ENCODE data around the gene NUFIP2. TPM values are rescaled to one million over a fixed set of nuclear protein-coding genes. Genes with fewer than 3 reads are reported as not detected.

NUFIP2 gene
- total and polyA plus RNA-seq, 4 donors, result 25.0 to 67.0 (median 44.3) TPM

DNA sequence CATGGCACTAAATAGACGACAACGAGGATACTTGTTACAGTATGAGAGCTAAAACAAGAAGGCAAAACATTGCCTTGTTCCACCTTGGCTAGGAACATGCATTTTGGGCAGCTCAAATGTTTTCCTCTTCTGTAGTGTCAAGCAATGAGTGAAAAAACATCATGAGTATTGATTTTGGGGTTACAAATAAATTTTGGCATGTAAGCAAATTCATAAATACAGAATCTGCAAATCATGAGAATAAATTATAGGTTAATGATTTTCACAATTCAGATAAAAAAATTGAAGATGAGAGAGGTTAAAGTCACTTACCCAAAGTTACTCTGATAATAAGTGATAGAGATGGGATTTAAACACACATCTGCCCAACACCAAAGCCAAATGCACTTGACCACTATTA lies 28.4 kb upstream of the NUFIP2 start:
- WGBS (ENCODE audit: insufficient coverage), result 90% methylated on average over 2 of the region's 2 CpGs
- Histone ChIP-seq H3K27me3 (ENCODE audit: control insufficient read depth, insufficient read depth, low read length) (no peaks in the 10 kb centered on the region), H3K4me3 (ENCODE audit: low read depth, low read length) (no peak overlapping the region), H3K9me3 (ENCODE audit: control insufficient read depth, insufficient read depth, low read length) (no peaks in the 10 kb centered on the region), H3K36me3 (ENCODE audit: control insufficient read depth, insufficient read depth, low read length) (no peaks in the 10 kb centered on the region), H3K27ac (ENCODE audit: low read depth, low read length) (no peak overlapping the region), H3K4me1 (ENCODE audit: control insufficient read depth, insufficient read depth, low read length) (no peaks in the 10 kb centered on the region)
- DNase-seq (ENCODE audit: low read depth in 4 of 6, low spot score in 6 of 6), result no peak

DNA sequence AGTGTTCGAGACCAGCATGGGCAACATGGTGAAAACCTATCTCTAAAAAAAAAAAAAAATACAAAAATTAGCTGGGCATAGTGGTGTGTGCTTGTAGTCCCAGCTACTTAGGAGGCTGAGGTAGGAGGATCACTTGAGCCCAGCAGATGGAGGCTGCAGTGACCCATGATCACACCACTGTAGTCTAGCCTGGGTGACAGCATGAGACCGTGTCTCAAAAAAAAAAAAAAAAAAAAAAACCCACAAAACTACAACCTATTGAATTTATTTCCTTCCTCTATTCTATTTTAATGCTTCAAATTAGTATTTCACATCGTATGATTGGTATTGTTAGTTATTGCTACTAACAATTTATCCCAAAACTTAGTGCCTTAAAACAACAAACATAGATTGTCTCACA lies 9.4 kb upstream of the NUFIP2 start:
- H3K27me3 ChIP-seq (ENCODE audit: control insufficient read depth, insufficient read depth, low read length), result no peaks in the 10 kb centered on the region
- WGBS (ENCODE audit: insufficient coverage), result no CpG with 5 or more reads among the region's 3 CpGs

DNA sequence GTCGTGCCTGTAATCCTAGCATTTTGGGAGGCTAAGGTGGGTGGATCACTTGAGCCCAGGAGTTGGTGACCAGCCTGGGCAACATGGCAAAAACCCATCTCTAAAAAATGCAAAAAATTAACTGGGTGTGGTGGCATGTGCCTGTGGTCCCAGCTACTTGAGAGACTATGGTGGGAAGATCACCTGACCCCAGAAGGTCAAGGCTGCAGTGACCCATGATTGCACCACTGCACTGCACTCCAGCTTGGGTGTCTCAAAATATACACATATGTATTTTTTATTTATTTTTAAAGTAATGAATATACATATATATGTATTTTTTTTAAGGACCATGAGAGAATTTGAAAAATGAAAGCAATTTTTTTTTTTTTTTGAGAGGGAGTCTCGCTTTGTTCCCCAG lies 5.1 kb upstream of the NUFIP2 start:
- Histone ChIP-seq H3K27ac (ENCODE audit: low read depth, low read length) (no peak overlapping the region), H3K36me3 (ENCODE audit: control insufficient read depth, insufficient read depth, low read length) (no peaks in the 10 kb centered on the region), H3K4me3 (ENCODE audit: low read depth, low read length) (no peak overlapping the region), H3K27me3 (ENCODE audit: control insufficient read depth, insufficient read depth, low read length) (no peaks in the 10 kb centered on the region), H3K4me1 (ENCODE audit: control insufficient read depth, insufficient read depth, low read length) (no peaks in the 10 kb centered on the region), H3K9me3 (ENCODE audit: control insufficient read depth, insufficient read depth, low read length) (no peaks in the 10 kb centered on the region)
- no peak for DNase-seq (ENCODE audit: low read depth in 4 of 6, low spot score in 6 of 6)
- WGBS (ENCODE audit: insufficient coverage), result 83% methylated on average over 1 of the region's 2 CpGs

More for the DNA sequence above, 9.4 kb upstream of the NUFIP2 start:
- DNase-seq (ENCODE audit: low read depth in 4 of 6, low spot score in 6 of 6), result no peak
- no peaks in the 10 kb centered on the region for H3K9me3 ChIP-seq (ENCODE audit: control insufficient read depth, insufficient read depth, low read length)
- no peak overlapping the region for H3K27ac ChIP-seq (ENCODE audit: low read depth, low read length)
- H3K4me3 ChIP-seq (ENCODE audit: low read depth, low read length), result no peak overlapping the region
- no peaks in the 10 kb centered on the region for H3K4me1 ChIP-seq (ENCODE audit: control insufficient read depth, insufficient read depth, low read length)
- no peaks in the 10 kb centered on the region for H3K36me3 ChIP-seq (ENCODE audit: control insufficient read depth, insufficient read depth, low read length)

DNA sequence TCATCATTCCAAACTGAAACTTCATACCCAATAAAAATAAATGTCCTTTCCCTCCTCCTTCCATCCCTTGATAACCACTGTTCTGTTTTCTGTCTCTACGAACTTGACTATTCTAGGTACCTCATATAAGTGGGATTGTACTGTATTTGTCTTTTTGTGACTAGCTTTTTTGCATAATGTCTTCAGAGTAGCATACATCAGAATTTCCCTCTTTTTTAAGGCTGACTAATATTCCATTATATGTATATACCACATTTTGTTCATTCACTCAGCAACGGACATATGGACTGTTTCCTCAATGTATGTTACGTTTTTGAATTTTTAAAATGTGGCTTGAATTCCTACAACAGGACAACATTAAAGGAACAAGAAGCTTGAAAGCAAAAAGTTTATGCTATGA lies 1.5 kb upstream of the NUFIP2 start:
- WGBS (ENCODE audit: insufficient coverage), result no CpG with 5 or more reads among the region's 3 CpGs
- H3K9me3 ChIP-seq (ENCODE audit: control insufficient read depth, insufficient read depth, low read length), result no peaks in the 10 kb centered on the region
- no peaks in the 10 kb centered on the region for H3K4me1 ChIP-seq (ENCODE audit: control insufficient read depth, insufficient read depth, low read length)
- H3K27me3 ChIP-seq (ENCODE audit: control insufficient read depth, insufficient read depth, low read length), result no peaks in the 10 kb centered on the region
- H3K27ac ChIP-seq (ENCODE audit: low read depth, low read length), result no peak overlapping the region
- H3K36me3 ChIP-seq (ENCODE audit: control insufficient read depth, insufficient read depth, low read length), result peaks cover 1% of the 10 kb centered on the region
- no peak for DNase-seq (ENCODE audit: low read depth in 4 of 6, low spot score in 6 of 6)
- no peak overlapping the region for H3K4me3 ChIP-seq (ENCODE audit: low read depth, low read length)

DNA sequence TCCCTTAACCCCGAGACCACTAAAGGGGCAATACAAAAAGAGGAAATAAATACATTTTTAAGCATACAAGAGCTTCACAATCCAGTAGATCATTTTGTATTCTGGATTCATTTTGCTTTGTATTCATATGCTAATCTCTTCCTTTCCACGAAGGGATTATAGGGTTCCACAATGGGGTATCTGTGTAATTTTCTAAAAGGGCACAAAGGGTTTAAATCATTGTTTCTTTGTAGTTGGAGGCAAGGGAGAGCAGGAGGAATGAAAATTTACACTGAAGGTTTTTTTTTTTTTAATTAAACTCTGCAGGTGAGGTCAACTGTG lies 592 bp upstream of the NUFIP2 start:
- peaks cover 7% of the 10 kb centered on the region for H3K36me3 ChIP-seq (ENCODE audit: control insufficient read depth, insufficient read depth, low read length)
- H3K27me3 ChIP-seq (ENCODE audit: control insufficient read depth, insufficient read depth, low read length), result no peaks in the 10 kb centered on the region
- H3K4me3 ChIP-seq (ENCODE audit: low read depth, low read length), result peak overlapping the region; percentile 91
- no CpG with 5 or more reads among the region's 2 CpGs for WGBS (ENCODE audit: insufficient coverage)
- no peak for DNase-seq (ENCODE audit: low read depth in 4 of 6, low spot score in 6 of 6)
- no peaks in the 10 kb centered on the region for H3K9me3 ChIP-seq (ENCODE audit: control insufficient read depth, insufficient read depth, low read length)
- peak overlapping the region; percentile 94 for H3K27ac ChIP-seq (ENCODE audit: low read depth, low read length)
- H3K4me1 ChIP-seq (ENCODE audit: control insufficient read depth, insufficient read depth, low read length), result peaks cover 3% of the 10 kb centered on the region

DNA sequence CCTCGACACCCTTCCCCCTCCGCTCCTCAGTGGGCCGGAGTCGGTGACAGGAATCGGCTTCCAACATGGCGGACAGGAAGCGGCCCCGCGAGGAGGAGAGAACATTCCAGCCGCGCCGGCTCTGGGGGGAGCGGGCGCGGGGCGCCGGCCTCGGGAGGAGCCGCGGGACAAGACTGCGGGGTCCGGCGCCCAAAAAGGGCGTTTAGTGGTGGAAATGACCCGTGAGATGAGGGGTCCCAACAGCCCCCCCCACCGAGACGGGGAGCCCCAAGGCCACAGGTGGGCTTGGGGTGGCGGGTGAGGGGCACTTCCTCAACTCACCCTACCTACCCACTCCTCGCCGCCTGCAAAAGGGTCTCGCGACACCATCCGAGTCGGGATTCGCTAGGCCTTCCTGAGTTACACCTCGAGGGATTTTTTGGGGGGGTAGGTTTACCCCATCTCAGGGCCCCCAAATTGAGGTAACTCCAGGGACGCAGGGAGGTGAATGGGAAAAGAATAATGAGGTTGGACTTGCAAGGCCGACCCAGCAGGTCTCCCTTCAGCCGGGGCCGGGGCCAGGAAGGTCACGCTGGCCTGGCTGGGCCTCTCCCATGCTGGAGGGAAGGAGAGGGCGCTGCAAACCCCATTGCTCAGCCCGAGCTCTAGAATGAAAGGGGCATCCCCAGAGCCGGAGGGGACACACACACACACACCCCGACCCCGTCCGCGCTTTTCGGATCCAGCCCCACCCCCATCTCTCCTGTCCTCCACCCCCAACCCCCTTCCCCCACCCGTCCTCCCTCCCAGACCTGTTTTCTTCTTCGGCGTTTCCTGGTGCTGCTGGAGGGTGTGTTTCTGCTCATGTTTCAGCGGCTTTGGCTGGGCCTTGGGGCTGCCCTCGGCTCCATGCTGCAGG lies 707 bp downstream of the NUFIP2 start:
- Histone ChIP-seq H3K4me3 (ENCODE audit: low read depth, low read length) (peak overlapping the region; percentile 91), H3K4me1 (ENCODE audit: control insufficient read depth, insufficient read depth, low read length) (peaks cover 6% of the 10 kb centered on the region), H3K36me3 (ENCODE audit: control insufficient read depth, insufficient read depth, low read length) (peaks cover 10% of the 10 kb centered on the region), H3K27me3 (ENCODE audit: control insufficient read depth, insufficient read depth, low read length) (no peaks in the 10 kb centered on the region), H3K9me3 (ENCODE audit: control insufficient read depth, insufficient read depth, low read length) (no peaks in the 10 kb centered on the region), H3K27ac (ENCODE audit: low read depth, low read length) (peak overlapping the region; percentile 94)
- peak in 2 of 6 donors; percentile 69 to 79 for DNase-seq (ENCODE audit: low read depth in 4 of 6, low spot score in 6 of 6)
- WGBS (ENCODE audit: insufficient coverage), result 0% methylated on average over 27 of the region's 54 CpGs

DNA sequence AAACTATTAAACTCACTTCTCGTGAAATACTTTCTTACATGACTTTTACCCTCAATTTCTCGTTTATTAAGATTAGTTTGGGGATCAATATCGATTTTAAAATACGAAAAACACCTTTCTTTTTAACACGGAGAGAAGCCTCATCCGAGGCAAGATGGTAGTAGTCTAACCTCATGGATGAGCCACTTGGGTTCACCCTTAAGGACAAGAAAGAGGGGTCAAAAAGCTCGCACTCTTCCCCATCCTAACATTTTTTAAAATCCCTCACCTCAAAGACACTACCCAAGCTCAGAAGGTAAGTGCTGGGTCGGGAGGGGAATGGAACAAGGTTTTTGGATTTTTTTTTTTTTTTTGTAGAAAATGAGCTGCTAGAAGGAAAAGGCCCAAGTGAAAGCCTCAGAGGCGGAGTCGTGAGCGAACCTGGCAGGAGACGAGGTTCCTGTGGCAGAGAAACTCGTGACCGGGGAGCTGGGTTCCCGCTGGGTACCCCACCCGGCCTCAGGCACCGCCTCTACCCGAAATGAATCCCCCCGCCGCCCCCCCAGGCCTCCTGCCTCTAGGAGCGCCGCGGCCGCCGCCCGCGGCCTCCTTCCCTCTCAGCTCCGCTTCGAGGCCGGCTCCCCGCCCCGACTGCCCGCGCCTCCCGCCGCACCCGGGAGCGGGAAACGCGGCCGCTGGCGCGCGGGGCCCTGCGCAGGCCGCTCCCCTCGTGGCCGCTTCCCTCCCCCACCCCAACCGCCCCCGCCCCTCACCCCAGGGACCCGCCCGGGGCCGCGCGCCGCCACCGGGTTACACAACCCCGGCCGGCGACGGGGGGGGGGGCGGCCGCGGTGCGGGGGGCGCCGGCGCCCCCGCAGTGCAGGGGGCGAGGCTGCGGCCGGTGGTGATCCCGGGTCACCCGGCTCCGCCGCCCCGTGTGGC lies 1.6 kb downstream of the NUFIP2 start:
- Histone ChIP-seq H3K27me3 (ENCODE audit: control insufficient read depth, insufficient read depth, low read length) (no peaks in the 10 kb centered on the region), H3K9me3 (ENCODE audit: control insufficient read depth, insufficient read depth, low read length) (no peaks in the 10 kb centered on the region), H3K27ac (ENCODE audit: low read depth, low read length) (peak overlapping the region; percentile 94), H3K36me3 (ENCODE audit: control insufficient read depth, insufficient read depth, low read length) (peaks cover 13% of the 10 kb centered on the region), H3K4me1 (ENCODE audit: control insufficient read depth, insufficient read depth, low read length) (peaks cover 6% of the 10 kb centered on the region), H3K4me3 (ENCODE audit: low read depth, low read length) (peak overlapping the region; percentile 91)
- peak in 2 of 6 donors; percentile 65 to 78 for DNase-seq (ENCODE audit: low read depth in 4 of 6, low spot score in 6 of 6)
- under 1% methylated on average over 49 of the region's 77 CpGs for WGBS (ENCODE audit: insufficient coverage)

DNA sequence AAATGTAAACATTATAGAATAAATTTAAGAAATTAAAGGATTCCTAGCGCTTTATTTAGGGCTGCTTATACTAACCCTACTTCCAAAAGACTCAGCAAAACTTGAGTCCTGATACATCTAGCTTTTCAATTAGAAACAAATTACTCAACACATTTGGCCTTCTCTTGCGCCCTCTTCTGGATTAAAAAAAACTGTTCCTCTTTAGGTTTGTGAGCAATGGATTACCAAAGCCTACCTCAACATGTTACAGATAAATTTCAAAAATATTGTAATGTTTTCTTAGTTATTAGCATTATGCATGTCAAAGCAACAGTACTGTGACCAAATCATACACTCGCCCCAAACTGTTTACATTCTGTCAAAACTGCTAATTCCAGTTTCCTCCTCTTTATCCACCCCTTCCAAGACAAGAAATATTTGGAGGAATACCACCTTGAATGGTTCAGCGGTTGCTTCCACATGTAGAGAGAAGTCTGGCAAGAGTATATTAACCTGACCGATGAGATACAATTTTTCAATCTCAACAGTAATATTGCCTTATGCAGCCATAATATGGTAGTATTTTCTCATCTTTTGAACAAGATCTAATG lies 2.7 kb downstream of the NUFIP2 start:
- Histone ChIP-seq H3K27me3 (ENCODE audit: control insufficient read depth, insufficient read depth, low read length) (no peaks in the 10 kb centered on the region), H3K9me3 (ENCODE audit: control insufficient read depth, insufficient read depth, low read length) (no peaks in the 10 kb centered on the region), H3K36me3 (ENCODE audit: control insufficient read depth, insufficient read depth, low read length) (peaks cover 18% of the 10 kb centered on the region), H3K4me1 (ENCODE audit: control insufficient read depth, insufficient read depth, low read length) (peaks cover 6% of the 10 kb centered on the region), H3K27ac (ENCODE audit: low read depth, low read length) (no peak overlapping the region), H3K4me3 (ENCODE audit: low read depth, low read length) (peak overlapping the region; percentile 50)
- peak in 2 of 6 donors; percentile 88 to 91 for DNase-seq (ENCODE audit: low read depth in 4 of 6, low spot score in 6 of 6)
- no CpG with 5 or more reads among the region's 5 CpGs for WGBS (ENCODE audit: insufficient coverage)

DNA sequence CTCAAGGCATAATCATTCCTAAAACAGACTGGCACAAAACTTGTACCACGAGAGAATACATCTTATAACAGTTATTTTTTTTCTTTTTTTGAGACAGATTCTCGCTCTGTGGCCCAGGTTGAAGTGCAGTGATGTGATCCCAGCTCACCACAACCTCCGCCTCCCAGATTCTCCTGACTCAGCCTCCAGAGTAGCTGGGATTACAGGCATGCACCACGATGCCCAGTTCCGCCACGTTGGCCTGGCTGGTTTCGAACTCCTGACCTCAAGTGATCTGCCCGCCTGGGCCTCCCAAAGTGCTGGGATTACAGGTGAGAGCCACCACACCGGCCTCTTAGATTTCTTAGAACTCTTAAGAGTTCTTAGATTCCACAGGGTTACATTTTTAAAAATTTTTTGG lies 4.1 kb downstream of the NUFIP2 start:
- no peaks in the 10 kb centered on the region for H3K9me3 ChIP-seq (ENCODE audit: control insufficient read depth, insufficient read depth, low read length)
- H3K36me3 ChIP-seq (ENCODE audit: control insufficient read depth, insufficient read depth, low read length), result peaks cover 26% of the 10 kb centered on the region
- H3K27ac ChIP-seq (ENCODE audit: low read depth, low read length), result no peak overlapping the region
- no peak for DNase-seq (ENCODE audit: low read depth in 4 of 6, low spot score in 6 of 6)
- peaks cover 6% of the 10 kb centered on the region for H3K4me1 ChIP-seq (ENCODE audit: control insufficient read depth, insufficient read depth, low read length)
- 93% methylated on average over 5 of the region's 9 CpGs for WGBS (ENCODE audit: insufficient coverage)
- H3K27me3 ChIP-seq (ENCODE audit: control insufficient read depth, insufficient read depth, low read length), result no peaks in the 10 kb centered on the region
- H3K4me3 ChIP-seq (ENCODE audit: low read depth, low read length), result no peak overlapping the region

Data from spinal cord (tissue), 10 donors.